Measurements from ENCODE around the gene PLEKHM2.
A peak's percentile ranks its signal among the peaks of the same experiment; 100 is the strongest.

PLEKHM2 gene

GRCh38 chr1:15731735-15732685, 47.9 kb downstream of the PLEKHM2 start:
- Histone ChIP-seq H3K27me3 (ENCODE audit: insufficient read depth, poor library complexity, severe bottlenecking) (no peaks in the 10 kb centered on the region), H3K4me3 (ENCODE audit: severe bottlenecking) (no peak overlapping the region), H3K4me1 (ENCODE audit: insufficient read depth, poor library complexity, severe bottlenecking) (no peaks in the 10 kb centered on the region), H3K9me3 (ENCODE audit: severe bottlenecking) (no peaks in the 10 kb centered on the region), H3K27ac (ENCODE audit: poor library complexity, severe bottlenecking) (no peak overlapping the region), H3K36me3 (ENCODE audit: low read depth) (peaks cover 39% of the 10 kb centered on the region)
- DNase-seq (ENCODE audit: low spot score): peak; percentile 75
- ATAC-seq (ENCODE audit: low read depth): no peak
- no peak for TF ChIP-seq CTCF (IDR thresholded peaks at IDR 0.05; ENCODE audit: poor library complexity, severe bottlenecking)

DNA sequence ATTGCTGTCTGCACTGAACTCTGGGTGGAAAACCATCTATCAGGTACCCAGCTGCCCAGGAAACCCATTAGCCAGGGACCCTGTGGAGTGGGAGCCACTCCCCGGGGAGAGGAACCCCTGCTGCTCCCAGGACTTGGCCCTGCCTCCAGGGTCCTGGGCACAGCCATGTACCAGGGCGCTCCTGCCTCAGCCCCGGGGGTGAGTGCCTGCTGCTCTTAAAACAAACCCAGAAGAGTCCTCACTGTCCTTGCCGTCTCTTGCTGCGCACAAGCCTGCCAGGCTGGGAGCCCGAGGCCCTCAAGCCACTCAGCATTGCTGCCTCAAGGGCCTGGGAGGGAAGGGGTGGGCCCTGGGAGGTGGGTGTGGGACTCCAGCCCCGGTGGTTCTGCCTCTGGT, 48.6 kb downstream of the PLEKHM2 start:
- Histone ChIP-seq H3K4me3 (ENCODE audit: severe bottlenecking) (no peak overlapping the region), H3K36me3 (ENCODE audit: low read depth) (peaks cover 36% of the 10 kb centered on the region), H3K27me3 (ENCODE audit: insufficient read depth, poor library complexity, severe bottlenecking) (no peaks in the 10 kb centered on the region), H3K9me3 (ENCODE audit: severe bottlenecking) (no peaks in the 10 kb centered on the region), H3K27ac (ENCODE audit: poor library complexity, severe bottlenecking) (no peak overlapping the region), H3K4me1 (ENCODE audit: insufficient read depth, poor library complexity, severe bottlenecking) (no peaks in the 10 kb centered on the region)
- no peak for TF ChIP-seq CTCF (IDR thresholded peaks at IDR 0.05; ENCODE audit: poor library complexity, severe bottlenecking)
- no peak for ATAC-seq (ENCODE audit: low read depth)
- peak; percentile 36 for DNase-seq (ENCODE audit: low spot score)

DNA sequence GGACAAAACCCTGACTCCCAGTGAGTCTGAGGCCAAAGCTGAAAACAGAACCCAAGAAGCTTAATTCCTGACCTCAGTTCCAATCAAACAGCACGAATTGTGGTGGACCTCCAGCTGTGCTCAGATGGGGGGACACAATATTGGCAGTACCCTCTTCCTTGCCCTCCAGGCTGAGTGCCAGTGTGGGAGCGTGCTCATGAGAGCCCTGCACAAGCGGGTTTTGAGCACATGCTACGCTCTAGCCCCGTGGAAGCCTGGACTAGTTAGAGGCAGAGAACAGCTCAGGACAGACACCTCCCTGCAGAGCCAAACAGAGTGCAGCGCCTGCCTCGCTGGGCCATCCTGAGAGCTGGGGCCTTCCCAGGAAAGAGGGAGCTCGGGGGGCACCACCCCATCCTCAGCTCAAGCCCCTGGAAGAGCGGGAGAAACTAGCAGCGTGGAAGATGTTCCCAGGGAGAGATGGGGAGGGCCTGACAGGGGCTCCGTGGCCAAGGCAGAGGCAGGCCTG, 49.2 kb downstream of the PLEKHM2 start:
- no peak for ATAC-seq (ENCODE audit: low read depth)
- H3K27ac ChIP-seq (ENCODE audit: poor library complexity, severe bottlenecking): no peak overlapping the region
- peaks cover 30% of the 10 kb centered on the region for H3K36me3 ChIP-seq (ENCODE audit: low read depth)
- no peaks in the 10 kb centered on the region for H3K27me3 ChIP-seq (ENCODE audit: insufficient read depth, poor library complexity, severe bottlenecking)
- H3K9me3 ChIP-seq (ENCODE audit: severe bottlenecking): no peaks in the 10 kb centered on the region
- H3K4me1 ChIP-seq (ENCODE audit: insufficient read depth, poor library complexity, severe bottlenecking): no peaks in the 10 kb centered on the region
- H3K4me3 ChIP-seq (ENCODE audit: severe bottlenecking): no peak overlapping the region
- peak; percentile 50 for DNase-seq (ENCODE audit: low spot score)
- TF ChIP-seq CTCF (IDR thresholded peaks at IDR 0.05; ENCODE audit: poor library complexity, severe bottlenecking): no peak

GRCh38 chr1:15733726-15734226, 49.7 kb downstream of the PLEKHM2 start:
- no peak overlapping the region for H3K27ac ChIP-seq (ENCODE audit: poor library complexity, severe bottlenecking)
- TF ChIP-seq CTCF (IDR thresholded peaks at IDR 0.05; ENCODE audit: poor library complexity, severe bottlenecking): no peak

More at GRCh38 chr1:15733726-15734226, 49.7 kb downstream of the PLEKHM2 start:
- peaks cover 30% of the 10 kb centered on the region for H3K36me3 ChIP-seq (ENCODE audit: low read depth)
- H3K9me3 ChIP-seq (ENCODE audit: severe bottlenecking): no peaks in the 10 kb centered on the region
- DNase-seq (ENCODE audit: low spot score) (peak; percentile 59), ATAC-seq (ENCODE audit: low read depth) (no peak)
- H3K27me3 ChIP-seq (ENCODE audit: insufficient read depth, poor library complexity, severe bottlenecking): no peaks in the 10 kb centered on the region
- H3K4me1 ChIP-seq (ENCODE audit: insufficient read depth, poor library complexity, severe bottlenecking): no peaks in the 10 kb centered on the region
- H3K4me3 ChIP-seq (ENCODE audit: severe bottlenecking): no peak overlapping the region
